IMR-90 (cell line): Measurements from ENCODE around the gene POLR2F. TPM values are rescaled to one million over a fixed set of nuclear protein-coding genes. Genes with fewer than 3 reads are reported as not detected.

Experiments used
- ATAC-seq: fragments of 200-7000 bp; cut with Tn5 transposase; 2 replicates; pipeline ENCODE4 v1.9.1; 2020; ENCODE audit warnings: low read depth, mild to moderate bottlenecking, moderate library complexity
- BruUV-seq: library from RNA; stranded (reverse); fragments of 400-500 nt; replicated peaks from 2 replicates; lab custom pipeline; 2021; lab: Mats Ljungman, UMichigan
- CTCF ChIA-PET: fragments of 300-600 bp; formaldehyde crosslinking; extraction: SDS; loops from one replicate; lab custom pipeline; 2021; ENCODE audit warnings: antibody characterized with exemption; lab: Yijun Ruan, JAX
- POLR2A ChIA-PET: fragments of 300-600 bp; sonication (Branson Sonifier 250); formaldehyde crosslinking; loops from one replicate; lab custom pipeline; 2022; ENCODE audit warnings: antibody characterized with exemption; ENCODE audit not compliant: unreplicated experiment; lab: Charles Lee
- DNase-seq: peaks from one replicate; pipeline ENCODE4 v3.0.0; 2013
- H2AFZ ChIP-seq: replicated peaks from 2 replicates; pipeline ENCODE3; 2013; ENCODE audit warnings: low read length, mild to moderate bottlenecking; ENCODE audit not compliant: poor library complexity
- H2AK5ac ChIP-seq: 2 replicates; pipeline ENCODE4 v1.6.1; 2013; ENCODE audit warnings: low read depth, low read length, inconsistent platforms
- H2AK9ac ChIP-seq: replicated peaks from 2 replicates; pipeline ENCODE3; 2013; ENCODE audit warnings: mild to moderate bottlenecking, low read depth, low read length, moderate library complexity; ENCODE audit not compliant: poor library complexity
- H2BK120ac ChIP-seq: 2 replicates; pipeline ENCODE4 v1.6.1; 2013; ENCODE audit warnings: low read depth, low read length, inconsistent platforms
- H2BK15ac ChIP-seq: 3 replicates; pipeline ENCODE4 v1.6.1; 2013; ENCODE audit warnings: low read depth, low read length, inconsistent platforms
- H2BK20ac ChIP-seq: 2 replicates; pipeline ENCODE4 v1.6.1; 2013; ENCODE audit warnings: low read depth, mild to moderate bottlenecking, inconsistent platforms, low read length, moderate library complexity
- H2BK5ac ChIP-seq: 2 replicates; pipeline ENCODE4 v1.6.1; 2013; ENCODE audit warnings: mild to moderate bottlenecking, low read depth, low read length, inconsistent platforms; ENCODE audit not compliant: poor library complexity, severe bottlenecking
- H3K14ac ChIP-seq: replicated peaks from 2 replicates; pipeline ENCODE4 v1.6.1; 2013; ENCODE audit warnings: low read depth, low read length, inconsistent platforms
- H3K18ac ChIP-seq: 2 replicates; pipeline ENCODE4 v1.6.1; 2013; ENCODE audit warnings: low read depth, low read length, control low read depth
- H3K23ac ChIP-seq: 2 replicates; pipeline ENCODE4 v1.6.1; 2013; ENCODE audit warnings: low read depth, low read length, inconsistent platforms
- H3K27ac ChIP-seq: 2 replicates; pipeline ENCODE4 v1.5.1; 2013; ENCODE audit warnings: mild to moderate bottlenecking, control low read depth, low read length; ENCODE audit not compliant: insufficient read depth
- H3K27me3 ChIP-seq: 2 replicates; pipeline ENCODE4 v1.6.1; 2013; ENCODE audit warnings: low read length; ENCODE audit not compliant: control insufficient read depth, insufficient read depth
- H3K36me3 ChIP-seq: 2 replicates; pipeline ENCODE4 v1.6.1; 2013; ENCODE audit warnings: low read length, mixed read lengths; ENCODE audit not compliant: control insufficient read depth, insufficient read depth
- H3K4ac ChIP-seq: 2 replicates; pipeline ENCODE4 v1.6.1; 2013; ENCODE audit warnings: low read depth, low read length, inconsistent platforms
- H3K4me1 ChIP-seq: 2 replicates; pipeline ENCODE4 v1.6.1; 2013; ENCODE audit warnings: low read length, mixed read lengths; ENCODE audit not compliant: control insufficient read depth, insufficient read depth
- H3K4me2 ChIP-seq: 2 replicates; pipeline ENCODE4 v1.6.1; 2013; ENCODE audit warnings: low read depth, mild to moderate bottlenecking, control low read depth, low read length, moderate library complexity
- H3K4me3 ChIP-seq: 2 replicates; pipeline ENCODE4 v1.5.1; 2013; ENCODE audit warnings: low read depth, mild to moderate bottlenecking, control low read depth, low read length, moderate library complexity; ENCODE audit not compliant: insufficient read depth
- H3K56ac ChIP-seq: 2 replicates; pipeline ENCODE4 v1.6.1; 2013; ENCODE audit warnings: low read length, inconsistent platforms; ENCODE audit not compliant: insufficient read depth; ENCODE audit errors: extremely low read depth
- H3K79me1 ChIP-seq, 2 experiments: 2 replicates each; pipeline ENCODE4 v1.6.1; 2013; ENCODE audit warnings: low read length in 2 of 2, inconsistent platforms in 1 of 2, low read depth in 1 of 2
- H3K9ac ChIP-seq: 2 replicates; pipeline ENCODE4 v1.6.1; 2013; ENCODE audit warnings: low read depth, low read length, control low read depth
- H3K9me1 ChIP-seq: 2 replicates; pipeline ENCODE4 v1.6.1; 2013; ENCODE audit warnings: low read length, inconsistent platforms; ENCODE audit not compliant: insufficient read depth
- H3K9me3 ChIP-seq: 2 replicates; pipeline ENCODE4 v1.6.1; 2013; ENCODE audit warnings: low read length; ENCODE audit not compliant: control insufficient read depth, insufficient read depth
- H4K20me1 ChIP-seq: 2 replicates; pipeline ENCODE4 v1.6.1; 2013; ENCODE audit warnings: low read length, inconsistent platforms; ENCODE audit not compliant: insufficient read depth
- H4K5ac ChIP-seq: 2 replicates; pipeline ENCODE4 v1.6.1; 2013; ENCODE audit warnings: mild to moderate bottlenecking, low read depth, low read length, control low read depth
- H4K8ac ChIP-seq, 2 experiments: 2 replicates each; pipeline ENCODE4 v1.6.1; 2013; ENCODE audit warnings: low read depth in 2 of 2, low read length in 2 of 2, control low read depth in 1 of 2, inconsistent platforms in 1 of 2
- H4K91ac ChIP-seq: 2 replicates; pipeline ENCODE4 v1.6.1; 2013; ENCODE audit warnings: low read depth, low read length, inconsistent platforms; ENCODE audit not compliant: insufficient read depth
- BHLHE40 ChIP-seq: fragments of 150-350 bp; IDR thresholded peaks from 2 replicates; pipeline ENCODE4 v1.6.1; 2016; ENCODE audit warnings: mild to moderate bottlenecking, low read depth, low read length
- CEBPB ChIP-seq: IDR thresholded peaks from 2 replicates; pipeline ENCODE4 v1.6.1; 2012; ENCODE audit warnings: low read depth, low read length, improper control_type of control experiment
- CTCF ChIP-seq: conservative IDR thresholded peaks from 2 replicates; pipeline ENCODE4 v1.5.1; 2012; ENCODE audit warnings: mild to moderate bottlenecking, low read depth, low read length, improper control_type of control experiment
- ELK1 ChIP-seq: fragments of 150-350 bp; IDR thresholded peaks from 2 replicates; pipeline ENCODE4 v1.6.1; 2016; ENCODE audit warnings: low read depth, mild to moderate bottlenecking, low read length, moderate library complexity, borderline replicate concordance
- FOS ChIP-seq: fragments of 150-350 bp; IDR thresholded peaks from 2 replicates; pipeline ENCODE4 v1.6.1; 2016; ENCODE audit warnings: low read depth, low read length
- MAZ ChIP-seq: IDR thresholded peaks from 2 replicates; pipeline ENCODE4 v1.6.1; 2012; ENCODE audit warnings: low read depth, mild to moderate bottlenecking, low read length, improper control_type of control experiment, moderate library complexity, borderline replicate concordance
- MXI1 ChIP-seq: IDR thresholded peaks from 2 replicates; pipeline ENCODE4 v1.6.1; 2012; ENCODE audit warnings: low read depth, mild to moderate bottlenecking, low read length, moderate library complexity, borderline replicate concordance
- NFE2L2 ChIP-seq: fragments of 150-350 bp; IDR thresholded peaks from 2 replicates; pipeline ENCODE4 v1.6.1; 2016; ENCODE audit warnings: low read depth, mild to moderate bottlenecking, low read length
- POLR2A ChIP-seq: IDR thresholded peaks from 2 replicates; pipeline ENCODE4 v1.6.1; 2012; ENCODE audit warnings: mild to moderate bottlenecking, low read depth, low read length
- RAD21 ChIP-seq: IDR thresholded peaks from 2 replicates; pipeline ENCODE4 v1.6.1; 2012; ENCODE audit warnings: low read length, improper control_type of control experiment
- RCOR1 ChIP-seq: IDR thresholded peaks from 2 replicates; pipeline ENCODE4 v1.6.1; 2012; ENCODE audit warnings: mild to moderate bottlenecking, low read length, improper control_type of control experiment; ENCODE audit not compliant: insufficient replicate concordance
- RFX5 ChIP-seq: IDR thresholded peaks from 2 replicates; pipeline ENCODE4 v1.8.0; 2012; ENCODE audit warnings: low read depth, mild to moderate bottlenecking, low read length, moderate library complexity
- SMC3 ChIP-seq: fragments of 150-350 bp; IDR thresholded peaks from 2 replicates; pipeline ENCODE4 v1.6.1; 2016; ENCODE audit warnings: low read depth, mild to moderate bottlenecking, antibody characterized with exemption, low read length, moderate library complexity
- USF2 ChIP-seq: fragments of 150-350 bp; IDR thresholded peaks from 2 replicates; pipeline ENCODE4 v1.6.1; 2017; ENCODE audit warnings: mild to moderate bottlenecking, antibody characterized with exemption, low read length, low read depth
- WGBS, 2 experiments: methylation state at CpG; one replicate each; pipeline versions ENCODE4 v1.1.5 to v1.1.7; 2013; ENCODE audit warnings: missing lambda C conversion rate in 2 of 2; ENCODE audit not compliant: insufficient read length in 1 of 2; ENCODE audit errors: extremely low coverage in 2 of 2; 5-methylcytosine and 5-hydroxymethylcytosine counted together
- dilution Hi-C: fragments of 300-500 bp; cut with HindIII; formaldehyde crosslinking; loops from one replicate; pipeline ENCODE4 v1.14.3; 2018; ENCODE audit warnings: low sequenced_read_pairs; ENCODE audit not compliant: unreplicated experiment
- in situ Hi-C: fragments of 300-500 bp; cut with MboI; formaldehyde crosslinking; loops from 3 replicates; pipeline ENCODE4 v1.14.3; 2019; ENCODE audit warnings: low sequenced_read_pairs, inconsistent platforms, mixed read lengths
- intact Hi-C: fragments of 100-400 bp; cut with micrococcal nuclease; formaldehyde crosslinking; loops from 2 replicates; pipeline ENCODE4 v1.10.0; 2022
- polyA plus RNA-seq, 3 experiments: library from polyadenylated mRNA; depleted of rRNA; stranded (reverse); fragments of >200 nt; gene quantifications; 2 replicates each; pipeline ENCODE4 v1.2.3, GENCODE V29; 2012; ENCODE audit warnings: low replicate concordance in 1 of 3
- total RNA-seq: library from RNA; depleted of rRNA; stranded (reverse); fragments of >200 nt; gene quantifications from 2 replicates; pipeline ENCODE4 v1.2.3, GENCODE V29; 2012

The POLR2F gene
- total and polyA plus RNA-seq, 2 of the 4 experiments (the other 2 are of a cell fraction), result 26.0 to 147 TPM

DNA sequence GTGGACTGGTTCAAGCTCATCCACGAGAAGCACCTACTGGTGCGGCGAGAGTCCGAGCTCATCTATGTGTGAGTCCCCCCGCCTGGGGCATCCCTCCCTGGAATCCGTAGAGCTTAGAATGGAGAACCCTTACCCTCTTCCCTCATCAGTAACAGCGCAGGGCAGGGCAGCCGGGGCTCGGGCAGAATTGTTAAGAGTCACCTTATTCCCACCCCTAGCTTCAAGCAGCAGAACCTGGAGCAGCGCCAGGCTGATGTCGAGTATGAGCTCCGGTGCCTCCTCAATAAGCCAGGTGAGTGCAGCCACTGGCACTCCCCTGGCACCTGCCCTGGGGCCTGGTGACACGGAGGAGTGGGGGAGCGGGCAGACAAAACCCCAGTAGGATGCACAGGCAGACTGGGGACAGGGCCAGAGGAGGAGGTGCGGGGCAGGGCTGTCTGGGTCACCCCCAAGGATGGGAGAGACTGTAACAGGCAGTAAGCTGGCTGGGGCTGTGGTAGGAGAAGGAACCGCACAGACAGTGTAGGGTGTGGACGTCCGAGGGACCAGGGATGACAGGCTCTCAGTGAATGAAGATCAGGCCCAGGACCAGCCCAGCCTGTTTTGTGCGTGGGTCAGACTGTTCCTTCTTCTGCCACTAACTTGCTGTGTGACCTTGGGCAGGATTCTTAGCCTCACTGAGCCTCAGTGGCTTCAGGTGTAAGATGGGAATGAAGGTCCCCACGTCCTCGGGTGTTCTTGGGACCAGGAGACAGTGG, 20.5 kb upstream of the POLR2F start:
- no peak overlapping the region for H3K56ac ChIP-seq
- peak overlapping the region; percentile 80 for H3K14ac ChIP-seq
- peak overlapping the region; percentile 66 for H3K4ac ChIP-seq
- no peak overlapping the region for H3K9ac ChIP-seq
- BruUV-seq, result no TSS peak
- peak overlapping the region; percentile 51 for H2BK5ac ChIP-seq
- H3K23ac ChIP-seq, result peak overlapping the region; percentile 60
- ChIA-PET POLR2A (no interaction called here), CTCF (interaction anchor here (0.7 kb wide), 1 partner anchor 33 kb away, joined by 3 read pairs; no protein-coding TSS in a partner anchor)
- peak overlapping the region; percentile 48 for H3K27ac ChIP-seq
- peak overlapping the region; percentile 55 for H2BK120ac ChIP-seq
- peaks cover 31% of the 10 kb centered on the region for H4K20me1 ChIP-seq
- no peaks in the 10 kb centered on the region for H3K27me3 ChIP-seq
- peak overlapping the region; percentile 75 for H4K91ac ChIP-seq
- peak overlapping the region in 1 of 2 experiments; percentile 68; a peak in 2 of 4 replicates for H4K8ac ChIP-seq
- no peaks in the 10 kb centered on the region for H3K9me3 ChIP-seq
- in situ Hi-C loops (no loop called here), intact Hi-C loops (loop anchor here (5.0 kb wide), 1 partner anchor 116 kb away; no protein-coding TSS in a partner anchor), dilution Hi-C loops (no loop called here)
- no peak overlapping the region for H3K18ac ChIP-seq
- H3K4me3 ChIP-seq, result no peak overlapping the region
- peaks cover 16% of the 10 kb centered on the region for H3K4me1 ChIP-seq
- H4K5ac ChIP-seq, result no peak overlapping the region
- H2BK15ac ChIP-seq, result peak overlapping the region; percentile 43; the same call in 1 of the 3 replicates
- ATAC-seq (no peak), DNase-seq (no peak)
- WGBS, 2 experiments, result 85% methylated on average over 10 of the region's 21 CpGs; no CpG with 5 or more reads in 1 of the 2 experiments
- H3K79me1 ChIP-seq, result peaks cover 3 to 43% of the 10 kb centered on the region in 2 experiments; a peak in 3 of 4 replicates
- H2AFZ ChIP-seq, result peak overlapping the region; percentile 72
- peak overlapping the region; percentile 95 for H2AK5ac ChIP-seq
- peak overlapping the region; percentile 65; the same call in 1 of the 2 replicates for H2BK20ac ChIP-seq
- peaks cover 41% of the 10 kb centered on the region for H3K36me3 ChIP-seq
- peak overlapping the region; percentile 89 for H2AK9ac ChIP-seq
- H3K9me1 ChIP-seq, result peaks cover 8% of the 10 kb centered on the region
- no peak overlapping the region for H3K4me2 ChIP-seq
- TF ChIP-seq RFX5 (no peak), RAD21 (no peak), BHLHE40 (no peak), MXI1 (no peak), CEBPB (no peak), NFE2L2 (no peak), MAZ (no peak), FOS (no peak), SMC3 (no peak), RCOR1 (no peak), CTCF (no peak), USF2 (no peak), ELK1 (no peak), POLR2A (no peak)
